Left renal cortex interstitium (tissue), 4 donors: Measurements from ENCODE around the gene COL4A2. TPM values are rescaled to one million over a fixed set of nuclear protein-coding genes. Genes with fewer than 3 reads are reported as not detected.

ENCODE experiments used
- DNase-seq, 4 donors: peaks; one replicate each; pipeline ENCODE4 v3.0.0-alpha.2; 2013; ENCODE audit warnings: low read depth in 4 of 4, low spot score in 2 of 4, missing footprints in 1 of 4
- polyA plus RNA-seq, 4 donors: library from polyadenylated mRNA; unstranded; fragments of 120-200 nt; gene quantifications; one replicate each; pipeline ENCODE4 v1.2.1, GENCODE V29; 2013; ENCODE audit not compliant: insufficient read length in 4 of 4

COL4A2 gene
- polyA plus RNA-seq, 4 donors = 413 to 571 (median 494) TPM

- DNase-seq = no peak
These were observed 196.2 kb downstream of the COL4A2 start for GRCh38 chr13:110503037-110503901.

GRCh38 chr13:110503979-110504499, 197.0 kb downstream of the COL4A2 start:
- no peak for DNase-seq

- DNase-seq = no peak
These were observed 198.5 kb downstream of the COL4A2 start for GRCh38 chr13:110505594-110505993.

- DNase-seq = no peak
These were observed 199.3 kb downstream of the COL4A2 start for GRCh38 chr13:110506396-110506795.

GRCh38 chr13:110506859-110507566, 199.9 kb downstream of the COL4A2 start:
- DNase-seq = no peak

GRCh38 chr13:110507678-110508381, 200.7 kb downstream of the COL4A2 start:
- DNase-seq = no peak

- DNase-seq = no peak
These were observed 202.4 kb downstream of the COL4A2 start for GRCh38 chr13:110509478-110509926.

GRCh38 chr13:110509971-110510786, 203.1 kb downstream of the COL4A2 start:
- DNase-seq = no peak

- no peak for DNase-seq
These were observed 204.6 kb downstream of the COL4A2 start for GRCh38 chr13:110511509-110512181.

- DNase-seq = no peak
These were observed 205.2 kb downstream of the COL4A2 start for GRCh38 chr13:110512198-110512740.

GRCh38 chr13:110516500-110516899, 209.4 kb downstream of the COL4A2 start:
- DNase-seq = no peak

- no peak for DNase-seq
These were observed 210.6 kb downstream of the COL4A2 start for GRCh38 chr13:110517505-110518225.

- no peak for DNase-seq
These were observed 211.1 kb downstream of the COL4A2 start for GRCh38 chr13:110518226-110518525.

- DNase-seq = no peak
These were observed 211.5 kb downstream of the COL4A2 start for GRCh38 chr13:110518571-110518970.

- no peak for DNase-seq
These were observed 212.0 kb downstream of the COL4A2 start for GRCh38 chr13:110519046-110519445.

GRCh38 chr13:110519506-110519905, 212.4 kb downstream of the COL4A2 start:
- DNase-seq = no peak

GRCh38 chr13:110520431-110521295, 213.6 kb downstream of the COL4A2 start:
- DNase-seq = no peak

- DNase-seq = no peak
These were observed 214.2 kb downstream of the COL4A2 start for GRCh38 chr13:110521296-110521680.
